IMR-90 (cell line): ENCODE measurements around the gene ING5. TPM values are rescaled to one million over a fixed set of nuclear protein-coding genes. Genes with fewer than 3 reads are reported as not detected.

Experiments
- ATAC-seq: fragments of 200-7000 bp; cut with Tn5 transposase; 2 replicates; pipeline ENCODE4 v1.9.1; 2020; ENCODE audit warnings: low read depth, mild to moderate bottlenecking, moderate library complexity
- BruUV-seq: library from RNA; stranded (reverse); fragments of 400-500 nt; replicated peaks from 2 replicates; lab custom pipeline; 2021; lab: Mats Ljungman, UMichigan
- CTCF ChIA-PET: fragments of 300-600 bp; formaldehyde crosslinking; extraction: SDS; loops from one replicate; lab custom pipeline; 2021; ENCODE audit warnings: antibody characterized with exemption; lab: Yijun Ruan, JAX
- POLR2A ChIA-PET: fragments of 300-600 bp; sonication (Branson Sonifier 250); formaldehyde crosslinking; loops from one replicate; lab custom pipeline; 2022; ENCODE audit warnings: antibody characterized with exemption; ENCODE audit not compliant: unreplicated experiment; lab: Charles Lee
- DNase-seq: peaks from one replicate; pipeline ENCODE4 v3.0.0; 2013
- H2AFZ ChIP-seq: replicated peaks from 2 replicates; pipeline ENCODE3; 2013; ENCODE audit warnings: low read length, mild to moderate bottlenecking; ENCODE audit not compliant: poor library complexity
- H2AK5ac ChIP-seq: 2 replicates; pipeline ENCODE4 v1.6.1; 2013; ENCODE audit warnings: low read depth, low read length, inconsistent platforms
- H2AK9ac ChIP-seq: replicated peaks from 2 replicates; pipeline ENCODE3; 2013; ENCODE audit warnings: mild to moderate bottlenecking, low read depth, low read length, moderate library complexity; ENCODE audit not compliant: poor library complexity
- H2BK120ac ChIP-seq: 2 replicates; pipeline ENCODE4 v1.6.1; 2013; ENCODE audit warnings: low read depth, low read length, inconsistent platforms
- H2BK15ac ChIP-seq: 3 replicates; pipeline ENCODE4 v1.6.1; 2013; ENCODE audit warnings: low read depth, low read length, inconsistent platforms
- H2BK20ac ChIP-seq: 2 replicates; pipeline ENCODE4 v1.6.1; 2013; ENCODE audit warnings: low read depth, mild to moderate bottlenecking, inconsistent platforms, low read length, moderate library complexity
- H2BK5ac ChIP-seq: 2 replicates; pipeline ENCODE4 v1.6.1; 2013; ENCODE audit warnings: mild to moderate bottlenecking, low read depth, low read length, inconsistent platforms; ENCODE audit not compliant: poor library complexity, severe bottlenecking
- H3K14ac ChIP-seq: replicated peaks from 2 replicates; pipeline ENCODE4 v1.6.1; 2013; ENCODE audit warnings: low read depth, low read length, inconsistent platforms
- H3K18ac ChIP-seq: 2 replicates; pipeline ENCODE4 v1.6.1; 2013; ENCODE audit warnings: low read depth, low read length, control low read depth
- H3K23ac ChIP-seq: 2 replicates; pipeline ENCODE4 v1.6.1; 2013; ENCODE audit warnings: low read depth, low read length, inconsistent platforms
- H3K27ac ChIP-seq: 2 replicates; pipeline ENCODE4 v1.5.1; 2013; ENCODE audit warnings: mild to moderate bottlenecking, control low read depth, low read length; ENCODE audit not compliant: insufficient read depth
- H3K27me3 ChIP-seq: 2 replicates; pipeline ENCODE4 v1.6.1; 2013; ENCODE audit warnings: low read length; ENCODE audit not compliant: control insufficient read depth, insufficient read depth
- H3K36me3 ChIP-seq: 2 replicates; pipeline ENCODE4 v1.6.1; 2013; ENCODE audit warnings: low read length, mixed read lengths; ENCODE audit not compliant: control insufficient read depth, insufficient read depth
- H3K4ac ChIP-seq: 2 replicates; pipeline ENCODE4 v1.6.1; 2013; ENCODE audit warnings: low read depth, low read length, inconsistent platforms
- H3K4me1 ChIP-seq: 2 replicates; pipeline ENCODE4 v1.6.1; 2013; ENCODE audit warnings: low read length, mixed read lengths; ENCODE audit not compliant: control insufficient read depth, insufficient read depth
- H3K4me2 ChIP-seq: 2 replicates; pipeline ENCODE4 v1.6.1; 2013; ENCODE audit warnings: low read depth, mild to moderate bottlenecking, control low read depth, low read length, moderate library complexity
- H3K4me3 ChIP-seq: 2 replicates; pipeline ENCODE4 v1.5.1; 2013; ENCODE audit warnings: low read depth, mild to moderate bottlenecking, control low read depth, low read length, moderate library complexity; ENCODE audit not compliant: insufficient read depth
- H3K56ac ChIP-seq: 2 replicates; pipeline ENCODE4 v1.6.1; 2013; ENCODE audit warnings: low read length, inconsistent platforms; ENCODE audit not compliant: insufficient read depth; ENCODE audit errors: extremely low read depth
- H3K79me1 ChIP-seq, 2 experiments: 2 replicates each; pipeline ENCODE4 v1.6.1; 2013; ENCODE audit warnings: low read length in 2 of 2, inconsistent platforms in 1 of 2, low read depth in 1 of 2
- H3K9ac ChIP-seq: 2 replicates; pipeline ENCODE4 v1.6.1; 2013; ENCODE audit warnings: low read depth, low read length, control low read depth
- H3K9me1 ChIP-seq: 2 replicates; pipeline ENCODE4 v1.6.1; 2013; ENCODE audit warnings: low read length, inconsistent platforms; ENCODE audit not compliant: insufficient read depth
- H3K9me3 ChIP-seq: 2 replicates; pipeline ENCODE4 v1.6.1; 2013; ENCODE audit warnings: low read length; ENCODE audit not compliant: control insufficient read depth, insufficient read depth
- H4K20me1 ChIP-seq: 2 replicates; pipeline ENCODE4 v1.6.1; 2013; ENCODE audit warnings: low read length, inconsistent platforms; ENCODE audit not compliant: insufficient read depth
- H4K5ac ChIP-seq: 2 replicates; pipeline ENCODE4 v1.6.1; 2013; ENCODE audit warnings: mild to moderate bottlenecking, low read depth, low read length, control low read depth
- H4K8ac ChIP-seq, 2 experiments: 2 replicates each; pipeline ENCODE4 v1.6.1; 2013; ENCODE audit warnings: low read depth in 2 of 2, low read length in 2 of 2, control low read depth in 1 of 2, inconsistent platforms in 1 of 2
- H4K91ac ChIP-seq: 2 replicates; pipeline ENCODE4 v1.6.1; 2013; ENCODE audit warnings: low read depth, low read length, inconsistent platforms; ENCODE audit not compliant: insufficient read depth
- MXI1 ChIP-seq: IDR thresholded peaks from 2 replicates; pipeline ENCODE4 v1.6.1; 2012; ENCODE audit warnings: low read depth, mild to moderate bottlenecking, low read length, moderate library complexity, borderline replicate concordance
- POLR2A ChIP-seq: IDR thresholded peaks from 2 replicates; pipeline ENCODE4 v1.6.1; 2012; ENCODE audit warnings: mild to moderate bottlenecking, low read depth, low read length
- WGBS, 2 experiments: methylation state at CpG; one replicate each; pipeline versions ENCODE4 v1.1.5 to v1.1.7; 2013; ENCODE audit warnings: missing lambda C conversion rate in 2 of 2; ENCODE audit not compliant: insufficient read length in 1 of 2; ENCODE audit errors: extremely low coverage in 2 of 2; 5-methylcytosine and 5-hydroxymethylcytosine counted together
- dilution Hi-C: fragments of 300-500 bp; cut with HindIII; formaldehyde crosslinking; loops from one replicate; pipeline ENCODE4 v1.14.3; 2018; ENCODE audit warnings: low sequenced_read_pairs; ENCODE audit not compliant: unreplicated experiment
- in situ Hi-C: fragments of 300-500 bp; cut with MboI; formaldehyde crosslinking; loops from 3 replicates; pipeline ENCODE4 v1.14.3; 2019; ENCODE audit warnings: low sequenced_read_pairs, inconsistent platforms, mixed read lengths
- intact Hi-C: fragments of 100-400 bp; cut with micrococcal nuclease; formaldehyde crosslinking; loops from 2 replicates; pipeline ENCODE4 v1.10.0; 2022
- polyA plus RNA-seq, 3 experiments: library from polyadenylated mRNA; depleted of rRNA; stranded (reverse); fragments of >200 nt; gene quantifications; 2 replicates each; pipeline ENCODE4 v1.2.3, GENCODE V29; 2012; ENCODE audit warnings: low replicate concordance in 1 of 3
- total RNA-seq: library from RNA; depleted of rRNA; stranded (reverse); fragments of >200 nt; gene quantifications from 2 replicates; pipeline ENCODE4 v1.2.3, GENCODE V29; 2012

ING5 gene
- total and polyA plus RNA-seq, 2 of the 4 experiments (the other 2 are of a cell fraction): 36.1 to 38.9 TPM

GRCh38 chr2:241668839-241669238 is 33.0 kb upstream of the ING5 start:
- Histone ChIP-seq H4K20me1 (peaks cover 16% of the 10 kb centered on the region), H2AK5ac (no peak overlapping the region), H3K4me1 (peaks cover 15% of the 10 kb centered on the region), H3K23ac (no peak overlapping the region), H3K4me2 (no peak overlapping the region), H3K79me1 (peaks cover 3 to 15% of the 10 kb centered on the region in 2 experiments; a peak in 3 of 4 replicates), H4K8ac (no peak overlapping the region), H3K36me3 (peaks cover 52% of the 10 kb centered on the region), H4K91ac (no peak overlapping the region), H2BK20ac (no peak overlapping the region), H3K4ac (no peak overlapping the region), H2AFZ (no peak overlapping the region), H3K14ac (no peak overlapping the region), H3K9me3 (no peaks in the 10 kb centered on the region), H3K27ac (no peak overlapping the region), H2BK15ac (no peak overlapping the region), H3K9ac (no peak overlapping the region), H3K4me3 (no peak overlapping the region), H2BK5ac (no peak overlapping the region), H4K5ac (no peak overlapping the region), H2AK9ac (no peak overlapping the region), H3K9me1 (peaks cover 3% of the 10 kb centered on the region; the same call in 1 of the 2 replicates), H3K56ac (no peak overlapping the region), H3K18ac (no peak overlapping the region), H2BK120ac (no peak overlapping the region), H3K27me3 (no peaks in the 10 kb centered on the region)
- ChIA-PET POLR2A (no interaction called here), CTCF (no interaction called here)
- DNase-seq: no peak
- no CpG with 5 or more reads among the region's 12 CpGs for WGBS, 2 experiments
- in situ Hi-C loops (loop anchor here (5.0 to 25.0 kb wide), 2 partner anchors 208 to 807 kb away; partner anchors contain the start of gene AGXT), intact Hi-C loops (no loop called here), dilution Hi-C loops (no loop called here)
- BruUV-seq: no TSS peak
- ATAC-seq: no peak
- TF ChIP-seq MXI1: no peak
- TF ChIP-seq POLR2A: no peak
